Activated B cell treated with CpG ODN at 0.5 μM for 24 hours (primary cell): ENCODE measurements around the gene ROPN1L. TPM values are rescaled to one million over a fixed set of nuclear protein-coding genes. Genes with fewer than 3 reads are reported as not detected.

ENCODE experiments used
- ATAC-seq: fragments of 200-7000 bp; cut with Tn5 transposase; one replicate; pipeline ENCODE4 v1.10.0; 2021; ENCODE audit warnings: low read depth, mild to moderate bottlenecking, moderate library complexity
- CTCF ChIA-PET: fragments of 350-600 bp; sonication (Branson Sonifier 250); formaldehyde crosslinking; loops from one replicate; lab custom pipeline; 2021; ENCODE audit warnings: antibody characterized with exemption; lab: Charles Lee
- POLR2A ChIA-PET: fragments of 350-600 bp; sonication (Branson Sonifier 250); formaldehyde crosslinking; loops from one replicate; lab custom pipeline; 2021; ENCODE audit warnings: antibody characterized with exemption; lab: Charles Lee
- DNase-seq: peaks from one replicate; pipeline ENCODE4 v3.0.0; 2022
- H3K27ac Mint-ChIP-seq: one replicate; pipeline ENCODE4 v1.8.0; 2020; ENCODE audit warnings: mixed read lengths
- H3K27me3 Mint-ChIP-seq: one replicate; pipeline ENCODE4 v1.8.0; 2021; ENCODE audit warnings: mixed read lengths
- H3K36me3 Mint-ChIP-seq: one replicate; pipeline ENCODE4 v1.8.0; 2021; ENCODE audit warnings: low read depth, mixed read lengths
- H3K4me1 Mint-ChIP-seq: one replicate; pipeline ENCODE4 v1.8.0; 2021; ENCODE audit warnings: mixed read lengths
- H3K4me3 Mint-ChIP-seq: one replicate; pipeline ENCODE4 v1.8.0; 2020; ENCODE audit warnings: mild to moderate bottlenecking, mixed read lengths
- H3K9me3 Mint-ChIP-seq: one replicate; pipeline ENCODE4 v1.8.0; 2020; ENCODE audit warnings: mixed read lengths
- intact Hi-C: fragments of 100-400 bp; cut with micrococcal nuclease; formaldehyde crosslinking; loops from one replicate; pipeline ENCODE4 v1.15.1; 2024
- total RNA-seq: library from RNA; stranded (reverse); gene quantifications from 2 replicates; pipeline ENCODE4 v1.2.3, GENCODE V29; 2022
- TF ChIP-seq, protein P1 (sequence below): fragments of 200-600 bp; IDR thresholded peaks from one replicate; pipeline ENCODE4 v1.8.0; 2022; ENCODE audit warnings: antibody characterized with exemption, mild to moderate bottlenecking

The ROPN1L gene
- total RNA-seq, 1 donor from 2014 or later, result 0.49 TPM

GRCh38 chr5:10465726-10466125 is 24.0 kb downstream of the ROPN1L start:
- Mint-ChIP-seq H3K36me3 (no peaks in the 10 kb centered on the region), H3K4me1 (no peaks in the 10 kb centered on the region), H3K27me3 (peaks cover 8% of the 10 kb centered on the region), H3K4me3 (no peak overlapping the region), H3K9me3 (no peaks in the 10 kb centered on the region), H3K27ac (no peak overlapping the region)
- intact Hi-C loops, result no loop called here
- DNase-seq (no peak), ATAC-seq (no peak)
- POLR2A ChIA-PET, result interaction anchor here (0.6 kb wide), 1 partner anchor 127 kb away, joined by 5 read pairs; no protein-coding TSS in a partner anchor
- CTCF ChIA-PET, result interaction anchor here (0.7 kb wide), 1 partner anchor 13 kb away, joined by 3 read pairs; no protein-coding TSS in a partner anchor
- TF ChIP-seq, protein P1, sequence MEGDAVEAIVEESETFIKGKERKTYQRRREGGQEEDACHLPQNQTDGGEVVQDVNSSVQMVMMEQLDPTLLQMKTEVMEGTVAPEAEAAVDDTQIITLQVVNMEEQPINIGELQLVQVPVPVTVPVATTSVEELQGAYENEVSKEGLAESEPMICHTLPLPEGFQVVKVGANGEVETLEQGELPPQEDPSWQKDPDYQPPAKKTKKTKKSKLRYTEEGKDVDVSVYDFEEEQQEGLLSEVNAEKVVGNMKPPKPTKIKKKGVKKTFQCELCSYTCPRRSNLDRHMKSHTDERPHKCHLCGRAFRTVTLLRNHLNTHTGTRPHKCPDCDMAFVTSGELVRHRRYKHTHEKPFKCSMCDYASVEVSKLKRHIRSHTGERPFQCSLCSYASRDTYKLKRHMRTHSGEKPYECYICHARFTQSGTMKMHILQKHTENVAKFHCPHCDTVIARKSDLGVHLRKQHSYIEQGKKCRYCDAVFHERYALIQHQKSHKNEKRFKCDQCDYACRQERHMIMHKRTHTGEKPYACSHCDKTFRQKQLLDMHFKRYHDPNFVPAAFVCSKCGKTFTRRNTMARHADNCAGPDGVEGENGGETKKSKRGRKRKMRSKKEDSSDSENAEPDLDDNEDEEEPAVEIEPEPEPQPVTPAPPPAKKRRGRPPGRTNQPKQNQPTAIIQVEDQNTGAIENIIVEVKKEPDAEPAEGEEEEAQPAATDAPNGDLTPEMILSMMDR, result no peak

DNA sequence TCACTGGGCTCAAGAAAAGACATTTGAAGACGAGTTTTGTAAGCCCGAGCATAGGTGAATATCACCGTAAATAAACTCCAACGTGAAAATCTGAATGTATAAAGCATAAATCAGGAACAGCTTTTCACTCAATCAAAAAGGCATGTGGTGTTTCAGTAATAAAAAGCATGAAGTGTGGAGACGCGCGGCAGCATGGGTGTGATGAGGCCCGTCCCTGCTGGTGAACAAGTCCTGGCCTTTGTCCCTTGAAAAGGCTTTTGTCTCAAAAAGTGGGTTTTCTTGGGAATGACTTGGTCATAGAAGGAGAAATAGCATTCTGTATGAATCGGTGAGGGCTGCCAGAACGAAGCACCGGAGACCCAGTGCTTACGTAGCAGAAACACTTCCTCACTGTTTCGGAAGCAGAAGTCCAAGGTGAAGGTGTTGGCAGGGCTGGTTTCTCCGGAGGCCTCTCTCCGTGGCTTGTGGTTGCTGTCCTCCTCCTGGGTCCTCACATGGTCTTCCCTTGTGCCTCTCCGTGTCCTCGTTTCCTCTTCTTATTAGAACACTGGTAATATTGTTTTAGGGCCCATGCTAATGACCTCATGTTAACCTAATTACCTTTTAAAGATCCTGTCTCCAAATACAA is 24.9 kb downstream of the ROPN1L start:
- Mint-ChIP-seq H3K36me3 (no peaks in the 10 kb centered on the region), H3K27me3 (peaks cover 8% of the 10 kb centered on the region), H3K9me3 (no peaks in the 10 kb centered on the region), H3K27ac (no peak overlapping the region), H3K4me3 (no peak overlapping the region), H3K4me1 (no peaks in the 10 kb centered on the region)
- ChIA-PET CTCF (no interaction called here), POLR2A (interaction anchor here (0.6 kb wide), 1 partner anchor 126 kb away, joined by 5 read pairs; no protein-coding TSS in a partner anchor)
- TF ChIP-seq, protein P1, result no peak
- ATAC-seq (no peak), DNase-seq (no peak)
- intact Hi-C loops, result no loop called here

GRCh38 chr5:10467281-10468198 is 25.9 kb downstream of the ROPN1L start:
- no peaks in the 10 kb centered on the region for H3K4me1 Mint-ChIP-seq
- POLR2A ChIA-PET, result no interaction called here
- no peaks in the 10 kb centered on the region for H3K36me3 Mint-ChIP-seq
- no peak overlapping the region for H3K27ac Mint-ChIP-seq
- no peaks in the 10 kb centered on the region for H3K9me3 Mint-ChIP-seq
- ATAC-seq (no peak), DNase-seq (no peak)
- intact Hi-C loops, result no loop called here
- CTCF ChIA-PET, result no interaction called here
- H3K27me3 Mint-ChIP-seq, result peaks cover 8% of the 10 kb centered on the region
- TF ChIP-seq, protein P1, result no peak
- H3K4me3 Mint-ChIP-seq, result no peak overlapping the region

DNA sequence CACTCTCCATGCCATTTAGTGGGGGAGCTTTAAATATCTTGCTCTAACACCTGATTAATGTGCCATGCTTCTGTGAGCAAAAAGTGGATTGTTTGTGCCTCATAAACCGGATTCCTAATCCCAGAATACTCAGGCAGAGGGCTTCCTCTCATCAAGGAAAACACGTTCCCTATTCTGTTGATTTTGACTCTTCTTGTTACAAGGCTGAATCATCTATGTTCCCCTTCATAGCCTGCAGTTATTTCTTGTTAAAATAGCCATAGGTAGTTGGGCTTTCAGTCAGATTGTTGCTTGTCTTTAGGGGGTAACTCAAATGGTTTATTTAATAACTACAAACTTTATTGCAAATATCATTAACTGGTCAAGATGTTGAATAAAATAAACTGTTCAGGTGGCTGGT is 26.6 kb downstream of the ROPN1L start:
- Mint-ChIP-seq H3K9me3 (no peaks in the 10 kb centered on the region), H3K4me3 (no peak overlapping the region), H3K36me3 (no peaks in the 10 kb centered on the region), H3K27me3 (peaks cover 8% of the 10 kb centered on the region), H3K27ac (no peak overlapping the region), H3K4me1 (no peaks in the 10 kb centered on the region)
- intact Hi-C loops, result no loop called here
- TF ChIP-seq, protein P1, result no peak
- CTCF ChIA-PET, result no interaction called here
- ATAC-seq (no peak), DNase-seq (no peak)
- POLR2A ChIA-PET, result no interaction called here
